DND-41 (cell line): ENCODE results near the gene NR2F1.

Source experiments
- ATAC-seq: fragments of 200-7000 bp; cut with Tn5 transposase; 3 replicates; pipeline ENCODE4 v1.9.1; 2021; ENCODE audit warnings: low read depth; ENCODE audit not compliant: insufficient read depth
- DNase-seq: peaks from one replicate; pipeline ENCODE4 v3.0.0-alpha.2; 2020
- H2AFZ ChIP-seq: 2 replicates; pipeline ENCODE4 v1.6.0; 2012; ENCODE audit warnings: low read depth, low read length
- H3K27ac ChIP-seq: 2 replicates; pipeline ENCODE4 v1.5.1; 2012; ENCODE audit warnings: low read length, inconsistent platforms
- H3K27me3 ChIP-seq: fragments of 200-600 bp; sonication (generic); 2 replicates; pipeline ENCODE4 v1.6.0; 2012; ENCODE audit warnings: low read length, mild to moderate bottlenecking, inconsistent platforms; ENCODE audit not compliant: insufficient read depth, poor library complexity
- H3K36me3 ChIP-seq: 2 replicates; pipeline ENCODE4 v1.5.1; 2012; ENCODE audit warnings: low read length, inconsistent platforms; ENCODE audit not compliant: insufficient read depth
- H3K4me1 ChIP-seq: 2 replicates; pipeline ENCODE4 v1.5.1; 2012; ENCODE audit warnings: mild to moderate bottlenecking, low read length; ENCODE audit not compliant: insufficient read depth
- H3K4me2 ChIP-seq: 2 replicates; pipeline ENCODE4 v1.6.0; 2012; ENCODE audit warnings: mild to moderate bottlenecking, moderate library complexity, low read length, inconsistent platforms; ENCODE audit not compliant: insufficient read depth
- H3K4me3 ChIP-seq, 2 experiments: fragments of 200-600 bp in 1 of 2; shearing (Covaris generic) in 1 of 2; 2 replicates each; pipeline ENCODE4 v1.5.1; 2012 to 2016; ENCODE audit warnings: inconsistent platforms in 2 of 2, low read length in 2 of 2, mild to moderate bottlenecking in 2 of 2, low read depth in 1 of 2, moderate library complexity in 1 of 2
- H3K79me2 ChIP-seq: 2 replicates; pipeline ENCODE4 v1.6.0; 2012; ENCODE audit warnings: low read length, inconsistent platforms; ENCODE audit not compliant: insufficient read depth
- H3K9ac ChIP-seq: 2 replicates; pipeline ENCODE4 v1.6.0; 2012; ENCODE audit warnings: low read depth, mild to moderate bottlenecking, inconsistent platforms, low read length, moderate library complexity
- H3K9me3 ChIP-seq: 2 replicates; pipeline ENCODE4 v1.5.1; 2012; ENCODE audit warnings: low read length, moderate library complexity, mild to moderate bottlenecking, inconsistent platforms; ENCODE audit not compliant: insufficient read depth, severe bottlenecking
- H4K20me1 ChIP-seq: 2 replicates; pipeline ENCODE4 v1.6.0; 2012; ENCODE audit warnings: low read length; ENCODE audit not compliant: insufficient read depth
- EZH2 ChIP-seq: IDR thresholded peaks from 3 replicates; pipeline ENCODE4 v1.6.1; 2012; ENCODE audit warnings: borderline replicate concordance, low read depth, mild to moderate bottlenecking, moderate library complexity, low read length, inconsistent platforms; ENCODE audit not compliant: severe bottlenecking
- TF ChIP-seq, protein P1 (sequence below): IDR thresholded peaks from 2 replicates; pipeline ENCODE4 v1.5.1; 2012; ENCODE audit warnings: borderline replicate concordance, low read length, moderate library complexity, mild to moderate bottlenecking; ENCODE audit not compliant: poor library complexity, severe bottlenecking; ENCODE audit errors: extremely low read depth

Gene NR2F1

DNA sequence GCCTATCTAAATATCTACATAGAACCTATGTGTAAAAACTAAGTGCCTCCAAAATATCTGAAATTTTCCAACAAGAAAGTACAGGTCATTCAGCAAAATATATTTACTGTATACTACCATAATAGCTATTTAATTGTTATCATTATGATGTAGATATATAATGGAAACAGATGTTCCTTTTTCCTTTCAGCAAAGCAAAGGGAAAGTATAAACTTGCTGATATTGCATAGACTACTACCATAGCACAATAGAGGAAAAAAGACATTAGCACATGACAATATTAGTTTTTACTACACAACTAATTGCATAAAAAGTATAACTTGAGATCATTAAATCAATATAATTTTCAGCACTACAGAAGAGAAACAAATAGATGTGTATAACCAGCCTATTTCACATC lies 16.9 kb upstream of the NR2F1 start:
- Histone ChIP-seq H4K20me1 (no peaks in the 10 kb centered on the region), H2AFZ (no peak overlapping the region), H3K36me3 (no peaks in the 10 kb centered on the region), H3K4me2 (no peak overlapping the region), H3K27me3 (peaks cover 2% of the 10 kb centered on the region), H3K9ac (no peak overlapping the region), H3K27ac (no peak overlapping the region), H3K79me2 (no peaks in the 10 kb centered on the region), H3K4me3 (no peak overlapping the region), H3K9me3 (no peaks in the 10 kb centered on the region), H3K4me1 (no peaks in the 10 kb centered on the region)
- no peak for DNase-seq
- no peak for TF ChIP-seq EZH2
- TF ChIP-seq, protein P1, sequence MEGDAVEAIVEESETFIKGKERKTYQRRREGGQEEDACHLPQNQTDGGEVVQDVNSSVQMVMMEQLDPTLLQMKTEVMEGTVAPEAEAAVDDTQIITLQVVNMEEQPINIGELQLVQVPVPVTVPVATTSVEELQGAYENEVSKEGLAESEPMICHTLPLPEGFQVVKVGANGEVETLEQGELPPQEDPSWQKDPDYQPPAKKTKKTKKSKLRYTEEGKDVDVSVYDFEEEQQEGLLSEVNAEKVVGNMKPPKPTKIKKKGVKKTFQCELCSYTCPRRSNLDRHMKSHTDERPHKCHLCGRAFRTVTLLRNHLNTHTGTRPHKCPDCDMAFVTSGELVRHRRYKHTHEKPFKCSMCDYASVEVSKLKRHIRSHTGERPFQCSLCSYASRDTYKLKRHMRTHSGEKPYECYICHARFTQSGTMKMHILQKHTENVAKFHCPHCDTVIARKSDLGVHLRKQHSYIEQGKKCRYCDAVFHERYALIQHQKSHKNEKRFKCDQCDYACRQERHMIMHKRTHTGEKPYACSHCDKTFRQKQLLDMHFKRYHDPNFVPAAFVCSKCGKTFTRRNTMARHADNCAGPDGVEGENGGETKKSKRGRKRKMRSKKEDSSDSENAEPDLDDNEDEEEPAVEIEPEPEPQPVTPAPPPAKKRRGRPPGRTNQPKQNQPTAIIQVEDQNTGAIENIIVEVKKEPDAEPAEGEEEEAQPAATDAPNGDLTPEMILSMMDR = no peak
- ATAC-seq = no peak

DNA sequence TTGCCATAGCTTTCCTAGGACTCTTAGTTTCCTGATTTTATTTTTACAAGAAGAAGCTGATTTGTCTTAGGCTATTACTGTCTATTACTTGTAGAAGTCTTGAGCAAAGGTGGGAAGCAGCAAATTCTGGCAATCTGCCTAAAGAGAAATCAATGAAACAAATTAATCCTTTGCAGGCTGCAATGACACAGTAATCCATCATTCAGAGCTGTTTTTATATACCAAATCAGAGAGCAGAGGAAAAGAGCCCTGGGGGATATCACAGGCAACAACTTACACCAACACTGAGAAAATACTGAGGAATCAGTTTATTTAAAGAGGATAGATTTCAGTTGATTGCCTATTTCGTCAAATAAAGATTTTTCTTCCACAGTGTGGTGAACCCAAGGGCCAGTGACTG lies 15.6 kb upstream of the NR2F1 start:
- Histone ChIP-seq H2AFZ (no peak overlapping the region), H3K4me2 (no peak overlapping the region), H3K9me3 (no peaks in the 10 kb centered on the region), H3K27ac (no peak overlapping the region), H3K9ac (no peak overlapping the region), H4K20me1 (no peaks in the 10 kb centered on the region), H3K4me1 (no peaks in the 10 kb centered on the region), H3K79me2 (no peaks in the 10 kb centered on the region), H3K27me3 (peaks cover 2% of the 10 kb centered on the region), H3K36me3 (no peaks in the 10 kb centered on the region), H3K4me3 (no peak overlapping the region)
- no peak for TF ChIP-seq EZH2
- TF ChIP-seq, protein P1 = no peak
- DNase-seq = no peak
- ATAC-seq = no peak

DNA sequence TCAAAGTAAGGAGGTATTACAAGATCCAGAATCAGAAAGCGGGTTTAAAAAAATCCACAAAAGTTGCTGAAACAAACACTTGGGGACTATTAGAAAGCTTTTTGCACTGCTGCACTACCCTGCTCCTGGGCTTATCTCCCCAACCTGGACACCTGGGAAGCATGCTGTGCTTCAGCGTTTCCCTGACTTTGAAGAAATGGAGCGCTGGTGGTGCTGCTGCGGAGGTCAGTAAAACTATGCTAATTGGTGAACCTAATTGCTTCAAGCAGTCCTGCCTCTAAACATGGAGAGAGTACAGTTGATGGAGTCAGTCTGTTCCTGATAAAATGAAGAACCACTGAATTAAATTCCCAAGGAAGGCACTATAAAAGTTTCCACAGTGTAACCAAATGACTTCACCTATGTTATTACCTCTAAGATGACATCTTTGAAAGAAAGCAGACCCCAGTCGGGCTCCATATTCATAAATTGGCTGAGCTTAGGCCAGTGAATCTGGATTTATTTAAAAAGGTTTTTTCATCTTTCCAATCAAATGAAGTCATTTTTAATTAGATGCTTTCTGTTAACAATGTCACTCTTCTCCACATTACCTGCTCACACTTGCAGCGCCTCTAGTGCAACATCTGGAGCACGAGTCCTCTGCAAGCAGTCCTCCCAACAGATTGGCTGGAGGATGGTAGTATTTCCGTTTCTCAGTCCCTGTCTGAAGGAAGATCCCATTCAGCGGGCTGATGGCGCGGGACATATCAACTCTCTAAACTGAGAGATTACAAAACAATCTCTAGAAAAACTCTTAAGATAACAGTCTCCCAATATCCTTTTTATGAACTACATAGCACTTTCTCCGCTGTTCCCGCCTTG lies 13.5 kb upstream of the NR2F1 start:
- ATAC-seq = no peak
- H3K9me3 ChIP-seq = no peaks in the 10 kb centered on the region
- H3K79me2 ChIP-seq = no peaks in the 10 kb centered on the region
- H3K4me3 ChIP-seq = no peak overlapping the region
- no peaks in the 10 kb centered on the region for H4K20me1 ChIP-seq
- DNase-seq = no peak
- peaks cover 5% of the 10 kb centered on the region for H3K27me3 ChIP-seq
- no peak overlapping the region for H2AFZ ChIP-seq
- H3K36me3 ChIP-seq = no peaks in the 10 kb centered on the region
- TF ChIP-seq EZH2 = no peak
- TF ChIP-seq, protein P1 = no peak
- no peaks in the 10 kb centered on the region for H3K4me1 ChIP-seq
- no peak overlapping the region for H3K4me2 ChIP-seq
- no peak overlapping the region for H3K9ac ChIP-seq
- no peak overlapping the region for H3K27ac ChIP-seq
